Gastrocnemius medialis (tissue), 4 donors: ENCODE measurements around the gene SOAT1. TPM values are rescaled to one million over a fixed set of nuclear protein-coding genes. Genes with fewer than 3 reads are reported as not detected.

ENCODE experiments used
- ATAC-seq, 2 donors: fragments of 150-250 bp; one replicate each; pipeline ENCODE4 v1.9.1; 2016
- DNase-seq, 2 donors: peaks; one replicate each; pipeline ENCODE4 v3.0.0-alpha.2; 2019
- H3K27ac ChIP-seq, 4 donors: fragments of 200-600 bp; sonication (generic); 1 replicate in 1 of 4; 2 replicates in 3 of 4; pipeline ENCODE4 v1.5.1; 2016 to 2018; ENCODE audit warnings: mild to moderate bottlenecking in 2 of 4, moderate library complexity in 1 of 4
- H3K27me3 ChIP-seq, 3 donors: fragments of 200-600 bp; sonication (generic) in 2 of 3; 1 replicate in 1 of 3; 2 replicates in 2 of 3; pipeline versions ENCODE4 v1.5.1 to v1.6.0; 2016 to 2019; ENCODE audit warnings: mild to moderate bottlenecking in 1 of 3, moderate library complexity in 1 of 3
- H3K36me3 ChIP-seq, 2 donors: fragments of 200-600 bp; sonication (generic) in 1 of 2; one replicate each; pipeline ENCODE4 v1.5.1; 2017 to 2018
- H3K4me1 ChIP-seq, 2 donors: fragments of 200-600 bp; sonication (generic) in 1 of 2; one replicate each; pipeline ENCODE4 v1.5.1; 2016 to 2017; ENCODE audit warnings: mild to moderate bottlenecking in 2 of 2
- H3K4me3 ChIP-seq, 4 donors: fragments of 200-600 bp; sonication (generic) in 3 of 4; 1 replicate in 1 of 4; 2 replicates in 3 of 4; pipeline ENCODE4 v1.5.1; 2016 to 2019; ENCODE audit warnings: mild to moderate bottlenecking in 2 of 4
- H3K9me3 ChIP-seq, 3 donors: fragments of 200-600 bp; sonication (generic) in 2 of 3; 1 replicate in 1 of 3; 2 replicates in 2 of 3; pipeline ENCODE4 v1.5.1; 2016 to 2019
- POLR2A ChIP-seq, 2 donors: fragments of 450-650 bp; IDR thresholded peaks; one replicate each; pipeline ENCODE4 v1.6.1; 2017; ENCODE audit warnings: antibody characterized with exemption in 2 of 2, mild to moderate bottlenecking in 2 of 2, moderate library complexity in 2 of 2
- in situ Hi-C, 4 donors: fragments of 200-750 bp; cut with MboI; loops; one replicate each; pipeline versions ENCODE4 v1.15.0 to v1.8.0; 2017; ENCODE audit warnings: low sequenced_read_pairs in 4 of 4
- intact Hi-C: fragments of 100-400 bp; cut with DNase I; formaldehyde crosslinking; loops from one replicate; pipeline ENCODE4 v1.15.1; 2023; ENCODE audit warnings: low total_unique reads
- total RNA-seq, 4 donors: library from RNA; depleted of rRNA; stranded (reverse); fragments of >200 nt; gene quantifications; one replicate each; pipeline versions ENCODE4 v1.1.0 to v1.2.3, GENCODE V29; 2016
- TF ChIP-seq, protein P1 (sequence below), 5 experiments: fragments of 450-650 bp in 3 of 5; fragments of 200-600 bp in 2 of 5; sonication (generic) in 2 of 5; IDR thresholded peaks in 4 of 5; conservative IDR thresholded peaks in 1 of 5; 1 replicate in 4 of 5; 2 replicates in 1 of 5; pipeline ENCODE4 v1.5.1; 2016 to 2019; ENCODE audit warnings: antibody characterized with exemption in 5 of 5, mild to moderate bottlenecking in 3 of 5, moderate library complexity in 3 of 5

SOAT1 gene
- total RNA-seq, 4 donors from 2014 or later = 5.2 to 11.7 (median 6.4) TPM

DNA sequence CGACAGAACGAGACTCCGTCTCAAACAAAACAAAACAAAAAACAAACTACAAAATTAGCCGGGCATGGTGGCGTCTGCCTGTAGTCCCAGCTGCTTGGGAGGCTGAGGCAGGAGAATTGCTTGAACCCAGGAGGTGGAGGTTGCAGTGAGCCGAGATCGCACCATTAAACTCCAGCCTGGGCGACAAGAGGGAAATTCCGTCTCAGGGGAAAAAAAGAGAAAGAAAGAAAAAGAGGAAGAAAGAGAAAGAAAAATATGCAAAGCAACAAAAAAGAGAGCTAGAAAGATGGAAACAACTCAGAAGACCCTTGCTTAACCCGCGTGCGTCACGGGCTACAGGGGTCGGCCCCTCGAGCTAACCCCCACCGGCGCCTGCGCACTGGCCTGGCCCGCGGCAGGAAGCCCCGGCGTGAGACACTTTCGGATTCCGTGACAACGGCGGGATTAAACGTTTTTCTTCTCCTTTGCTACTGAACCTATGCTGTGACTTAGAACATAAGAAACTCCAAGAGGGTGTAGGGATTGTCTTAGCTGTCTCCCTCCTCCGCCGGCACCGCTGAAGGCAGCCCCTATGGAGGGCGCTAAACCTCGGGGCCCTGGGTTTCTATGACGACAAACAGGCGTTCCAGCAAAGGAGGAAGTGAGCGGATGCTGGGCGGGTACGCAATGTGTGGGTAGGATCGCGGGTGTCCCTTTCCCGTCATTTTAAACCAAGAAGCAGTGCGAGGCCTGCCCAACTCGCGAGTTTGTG lies 71.9 kb downstream of the SOAT1 start, which contains the start of gene AXDND1:
AXDND1 (plus strand) TSS at position 630 of the 751 bp plus-strand sequence. CDS start 539 bp downstream, outside the sequence.
- peak within 1 kb of the TSS; percentile 66 to 79 (median 77) for H3K27ac ChIP-seq
- in situ Hi-C loops = loop anchor here (5.0 to 25.0 kb wide), 6 partner anchors 128 to 828 kb away; partner anchors contain the start of genes ABL2 (in 1 of the 4) and TOR3A (in 1 of the 4)

DNA sequence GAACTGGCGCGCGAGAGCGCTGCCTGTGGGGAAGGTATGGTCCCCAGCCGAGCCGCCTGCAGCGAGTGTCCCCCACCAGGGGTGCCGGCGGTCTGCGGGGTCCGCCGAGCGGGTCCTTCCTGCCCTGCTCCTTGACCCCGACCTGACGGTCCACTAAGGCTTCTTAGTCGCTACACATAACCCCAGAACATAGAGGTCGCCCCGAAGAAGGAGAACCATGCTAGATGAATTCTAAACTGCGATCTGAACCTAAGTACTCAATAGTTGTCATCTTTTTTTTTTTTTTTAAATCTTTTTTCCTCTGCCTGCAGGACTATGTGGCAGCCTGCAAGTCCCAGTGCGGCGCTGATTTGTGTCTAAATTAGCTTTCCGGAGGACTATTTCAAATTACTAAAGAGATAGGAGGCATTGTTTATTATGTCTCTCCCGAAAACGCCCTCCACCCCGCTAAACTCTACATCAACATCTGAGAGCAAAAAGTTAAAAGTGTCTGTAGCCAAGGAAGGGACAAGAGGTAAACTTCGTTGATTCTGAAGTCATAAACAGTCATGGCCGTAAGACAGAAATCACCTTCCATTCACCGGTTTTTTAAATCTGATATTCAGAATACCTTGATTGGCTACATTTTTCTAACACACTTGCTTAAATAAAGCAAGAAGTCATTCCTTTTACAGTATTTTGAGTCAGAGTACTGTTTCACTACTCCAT lies 72.7 kb downstream of the SOAT1 start:
- DNase-seq = no peak
- Histone ChIP-seq H3K27ac (peak overlapping the region; percentile 66 to 79 (median 77)), H3K4me1 (peaks cover 0 to 6% of the 10 kb centered on the region in 2 donors), H3K4me3 (peak overlapping the region; percentile 59 to 70 (median 61)), H3K36me3 (no peaks in the 10 kb centered on the region), H3K9me3 (no peaks in the 10 kb centered on the region), H3K27me3 (no peaks in the 10 kb centered on the region)
- ATAC-seq = no peak
- in situ Hi-C loops = loop anchor here (5.0 to 25.0 kb wide), 6 partner anchors 129 to 829 kb away; partner anchors contain the start of genes ABL2 (in 1 of the 4) and TOR3A (in 1 of the 4)
- intact Hi-C loops = loop anchor here (5.0 kb wide), 2 partner anchors 74 to 114 kb away; partner anchors contain the start of gene SOAT1
- TF ChIP-seq, protein P1, sequence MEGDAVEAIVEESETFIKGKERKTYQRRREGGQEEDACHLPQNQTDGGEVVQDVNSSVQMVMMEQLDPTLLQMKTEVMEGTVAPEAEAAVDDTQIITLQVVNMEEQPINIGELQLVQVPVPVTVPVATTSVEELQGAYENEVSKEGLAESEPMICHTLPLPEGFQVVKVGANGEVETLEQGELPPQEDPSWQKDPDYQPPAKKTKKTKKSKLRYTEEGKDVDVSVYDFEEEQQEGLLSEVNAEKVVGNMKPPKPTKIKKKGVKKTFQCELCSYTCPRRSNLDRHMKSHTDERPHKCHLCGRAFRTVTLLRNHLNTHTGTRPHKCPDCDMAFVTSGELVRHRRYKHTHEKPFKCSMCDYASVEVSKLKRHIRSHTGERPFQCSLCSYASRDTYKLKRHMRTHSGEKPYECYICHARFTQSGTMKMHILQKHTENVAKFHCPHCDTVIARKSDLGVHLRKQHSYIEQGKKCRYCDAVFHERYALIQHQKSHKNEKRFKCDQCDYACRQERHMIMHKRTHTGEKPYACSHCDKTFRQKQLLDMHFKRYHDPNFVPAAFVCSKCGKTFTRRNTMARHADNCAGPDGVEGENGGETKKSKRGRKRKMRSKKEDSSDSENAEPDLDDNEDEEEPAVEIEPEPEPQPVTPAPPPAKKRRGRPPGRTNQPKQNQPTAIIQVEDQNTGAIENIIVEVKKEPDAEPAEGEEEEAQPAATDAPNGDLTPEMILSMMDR (IDR thresholded peaks at IDR 0.05 in 4 of 5, conservative IDR thresholded peaks at IDR 0.05 in 1 of 5) = no peak
- TF ChIP-seq POLR2A (IDR thresholded peaks at IDR 0.05) = peak in 1 of 2 donors; percentile 5

More for the DNA sequence above, 71.9 kb downstream of the SOAT1 start, which contains the start of gene AXDND1:
- ATAC-seq (peak; percentile 88 to 92), DNase-seq (peak; percentile 59 to 62)
- Histone ChIP-seq H3K36me3 (no peaks in the 10 kb centered on the region), H3K27me3 (no peaks in the 10 kb centered on the region), H3K9me3 (no peaks in the 10 kb centered on the region), H3K4me3 (peak within 1 kb of the TSS; percentile 59 to 70 (median 61)), H3K4me1 (peaks cover 0 to 6% of the 10 kb centered on the region in 2 donors)
- intact Hi-C loops = loop anchor here (5.0 kb wide), 2 partner anchors 73 to 113 kb away; partner anchors contain the start of gene SOAT1
- TF ChIP-seq POLR2A (IDR thresholded peaks at IDR 0.05) = peak in 1 of 2 donors; percentile 14
- TF ChIP-seq, protein P1 (IDR thresholded peaks at IDR 0.05 in 4 of 5, conservative IDR thresholded peaks at IDR 0.05 in 1 of 5) = no peak

DNA sequence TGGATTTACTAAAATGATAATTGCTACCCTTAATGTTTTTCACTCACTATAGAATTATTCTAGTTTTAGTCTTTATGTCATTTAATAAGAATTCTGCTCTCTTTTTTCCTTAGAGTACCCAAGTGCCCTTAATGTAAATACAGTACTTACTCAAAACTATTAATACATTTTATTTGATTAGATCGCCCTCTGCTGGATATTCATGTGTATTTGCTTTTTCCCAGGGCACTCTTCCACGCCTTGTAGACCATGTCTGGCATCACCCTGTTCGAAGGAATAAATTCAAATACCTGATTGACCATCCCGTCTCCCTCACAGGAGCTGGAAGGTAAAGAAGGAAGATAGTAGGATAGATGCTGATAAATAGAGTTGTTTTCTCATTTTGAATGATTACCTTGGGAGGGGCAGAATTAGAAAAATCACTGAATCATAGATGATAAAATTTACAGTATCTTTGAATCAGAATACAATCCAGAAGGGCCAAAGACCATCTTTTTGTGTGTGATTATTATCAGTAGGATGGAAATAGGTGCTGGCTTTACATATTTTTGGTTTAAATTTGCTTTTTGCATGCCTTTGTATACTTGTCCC lies 76.2 kb downstream of the SOAT1 start:
- H3K9me3 ChIP-seq = no peaks in the 10 kb centered on the region
- no peaks in the 10 kb centered on the region for H3K36me3 ChIP-seq
- no peak overlapping the region for H3K4me3 ChIP-seq
- intact Hi-C loops (loop anchor here (1.0 to 5.0 kb wide), 3 partner anchors 78 to 291 kb away; partner anchors contain the start of gene SOAT1), in situ Hi-C loops (loop anchor here (5.0 to 25.0 kb wide), 8 partner anchors 105 to 833 kb away; partner anchors contain the start of genes ABL2 (in 1 of the 4) and TOR3A (in 1 of the 4))
- ATAC-seq = peak; percentile 44 to 51
- H3K27ac ChIP-seq = no peak overlapping the region
- no peak for TF ChIP-seq POLR2A (IDR thresholded peaks at IDR 0.05)
- TF ChIP-seq, protein P1 (IDR thresholded peaks at IDR 0.05 in 4 of 5, conservative IDR thresholded peaks at IDR 0.05 in 1 of 5) = peak; percentile 64 to 78 (median 67)
- no peak for DNase-seq
- H3K4me1 ChIP-seq = peaks cover 0 to 6% of the 10 kb centered on the region in 2 donors
- H3K27me3 ChIP-seq = no peaks in the 10 kb centered on the region

DNA sequence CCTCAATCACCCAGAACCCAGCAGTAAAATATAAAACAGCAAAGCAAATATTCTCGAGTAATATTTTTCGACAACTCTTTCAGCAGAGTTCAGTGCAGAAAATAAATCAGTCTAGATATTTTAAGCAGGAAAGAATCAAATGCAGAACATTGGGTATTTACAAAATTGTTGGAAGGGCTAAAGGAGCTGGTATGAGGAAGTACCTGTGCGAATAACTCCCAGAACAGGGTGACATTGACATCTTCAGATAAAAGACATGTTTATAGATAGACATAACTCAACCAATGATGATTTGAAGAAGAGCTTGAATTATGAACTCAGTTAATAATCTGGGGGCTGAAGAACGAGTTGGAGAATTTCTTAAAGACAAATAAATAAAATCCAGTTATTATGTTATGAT lies 78.6 kb downstream of the SOAT1 start:
- no peaks in the 10 kb centered on the region for H3K27me3 ChIP-seq
- in situ Hi-C loops (loop anchor here (10.0 to 25.0 kb wide), 5 partner anchors 107 to 835 kb away; partner anchors contain the start of gene ABL2 (in 1 of the 4)), intact Hi-C loops (no loop called here)
- no peaks in the 10 kb centered on the region for H3K9me3 ChIP-seq
- DNase-seq (no peak), ATAC-seq (no peak)
- H3K36me3 ChIP-seq = no peaks in the 10 kb centered on the region
- TF ChIP-seq POLR2A (IDR thresholded peaks at IDR 0.05) = no peak
- TF ChIP-seq, protein P1 (IDR thresholded peaks at IDR 0.05 in 4 of 5, conservative IDR thresholded peaks at IDR 0.05 in 1 of 5) = no peak
- H3K4me1 ChIP-seq = no peaks in the 10 kb centered on the region
- no peak overlapping the region for H3K4me3 ChIP-seq
- no peak overlapping the region for H3K27ac ChIP-seq
